Measurements from ENCODE around the gene IMMP2L. TPM values are rescaled to one million over a fixed set of nuclear protein-coding genes. Genes with fewer than 3 reads are reported as not detected.

The IMMP2L gene
- total and polyA plus RNA-seq, 2 of the 4 experiments (the other 2 are of a cell fraction), result 5.8 to 9.3 TPM

GRCh38 chr7:111199643-111200042 lies 362.6 kb downstream of the IMMP2L start:
- no peak overlapping the region for H2AK5ac ChIP-seq (ENCODE audit: low read depth, low read length)
- H3K4me2 ChIP-seq (ENCODE audit: low read depth, low read length), result no peak overlapping the region
- no peak overlapping the region for H3K4me3 ChIP-seq (ENCODE audit: insufficient read depth, low read depth, low read length)
- no peak overlapping the region for H4K8ac ChIP-seq (ENCODE audit: low read depth in 2 of 2, low read length in 2 of 2)
- TF ChIP-seq FOS (IDR thresholded peaks at IDR 0.05; ENCODE audit: low read depth, low read length) (no peak), CEBPB (IDR thresholded peaks at IDR 0.05; ENCODE audit: low read depth, low read length) (no peak), RCOR1 (IDR thresholded peaks at IDR 0.05; ENCODE audit: insufficient replicate concordance, low read length) (no peak), NFE2L2 (IDR thresholded peaks at IDR 0.05; ENCODE audit: low read depth, low read length) (no peak), ELK1 (IDR thresholded peaks at IDR 0.05; ENCODE audit: borderline replicate concordance, low read depth, low read length) (no peak), MAFK (IDR thresholded peaks at IDR 0.05; ENCODE audit: low read depth, low read length) (no peak), USF2 (IDR thresholded peaks at IDR 0.05; ENCODE audit: low read depth, low read length) (no peak), MXI1 (IDR thresholded peaks at IDR 0.05; ENCODE audit: borderline replicate concordance, low read depth, low read length) (no peak), MAZ (IDR thresholded peaks at IDR 0.05; ENCODE audit: borderline replicate concordance, low read depth, low read length) (no peak), CTCF (conservative IDR thresholded peaks at IDR 0.05; ENCODE audit: low read depth, low read length) (no peak), RFX5 (IDR thresholded peaks at IDR 0.05; ENCODE audit: low read depth, low read length) (no peak), SMC3 (IDR thresholded peaks at IDR 0.05; ENCODE audit: low read depth, low read length) (no peak), RAD21 (IDR thresholded peaks at IDR 0.05; ENCODE audit: low read length) (no peak), POLR2A (IDR thresholded peaks at IDR 0.05; ENCODE audit: low read depth, low read length) (no peak), CHD1 (IDR thresholded peaks at IDR 0.05; ENCODE audit: low read depth, low read length) (no peak), BHLHE40 (IDR thresholded peaks at IDR 0.05; ENCODE audit: low read depth, low read length) (no peak)
- no peak overlapping the region for H4K5ac ChIP-seq (ENCODE audit: low read depth, low read length)
- no peak overlapping the region for H4K91ac ChIP-seq (ENCODE audit: insufficient read depth, low read depth, low read length)
- no peak overlapping the region for H3K27ac ChIP-seq (ENCODE audit: insufficient read depth, low read length)
- no peak overlapping the region for H2BK120ac ChIP-seq (ENCODE audit: low read depth, low read length)
- peaks cover 2% of the 10 kb centered on the region; the same call in 1 of the 2 replicates for H3K9me1 ChIP-seq (ENCODE audit: insufficient read depth, low read length)
- dilution Hi-C loops (cut with HindIII; ENCODE audit: low sequenced_read_pairs, unreplicated experiment), result no loop called here
- ATAC-seq (ENCODE audit: low read depth), result no peak
- no peak overlapping the region for H3K56ac ChIP-seq (ENCODE audit: extremely low read depth, insufficient read depth, low read length)
- peak; percentile 1 for DNase-seq
- no peaks in the 10 kb centered on the region for H4K20me1 ChIP-seq (ENCODE audit: insufficient read depth, low read length)
- no peaks in the 10 kb centered on the region for H3K36me3 ChIP-seq (ENCODE audit: control insufficient read depth, insufficient read depth, low read length)
- H2BK15ac ChIP-seq (ENCODE audit: low read depth, low read length), result no peak overlapping the region
- no peak overlapping the region for H2AFZ ChIP-seq (replicated peaks; ENCODE audit: low read length, poor library complexity)
- ChIA-PET POLR2A (ENCODE audit: unreplicated experiment) (no interaction called here), CTCF (no interaction called here)
- H2BK5ac ChIP-seq (ENCODE audit: low read depth, low read length, poor library complexity, severe bottlenecking), result no peak overlapping the region
- H3K9ac ChIP-seq (ENCODE audit: low read depth, low read length), result no peak overlapping the region
- H3K18ac ChIP-seq (ENCODE audit: low read depth, low read length), result no peak overlapping the region; the same call in 1 of the 2 replicates
- H3K4me1 ChIP-seq (ENCODE audit: control insufficient read depth, insufficient read depth, low read length), result no peaks in the 10 kb centered on the region
- H2AK9ac ChIP-seq (replicated peaks; ENCODE audit: low read depth, low read length, poor library complexity), result no peak overlapping the region
- intact Hi-C loops (cut with micrococcal nuclease), result no loop called here
- no peaks in the 10 kb centered on the region for H3K79me1 ChIP-seq (ENCODE audit: low read depth in 1 of 2, low read length in 2 of 2)
- H3K14ac ChIP-seq (replicated peaks; ENCODE audit: low read depth, low read length), result no peak overlapping the region
- H3K9me3 ChIP-seq (ENCODE audit: control insufficient read depth, insufficient read depth, low read length), result no peaks in the 10 kb centered on the region; the same call in 1 of the 2 replicates
- in situ Hi-C loops (cut with MboI; ENCODE audit: low sequenced_read_pairs), result no loop called here
- H3K4ac ChIP-seq (ENCODE audit: low read depth, low read length), result no peak overlapping the region
- H3K23ac ChIP-seq (ENCODE audit: low read depth, low read length), result no peak overlapping the region
- BruUV-seq (replicated peaks), result no TSS peak
- no peak overlapping the region for H2BK20ac ChIP-seq (ENCODE audit: low read depth, low read length)
- H3K27me3 ChIP-seq (ENCODE audit: control insufficient read depth, insufficient read depth, low read length), result no peaks in the 10 kb centered on the region
